Activated effector memory CD4-positive, alpha-beta T cell treated with Interleukin-2 at 50 U/mL for 16 hours (primary cell): ENCODE results near the gene AGFG2.

Experiments used
- DNase-seq: peaks from one replicate; pipeline ENCODE4 v3.0.0-alpha.2; 2020

Gene AGFG2

DNA sequence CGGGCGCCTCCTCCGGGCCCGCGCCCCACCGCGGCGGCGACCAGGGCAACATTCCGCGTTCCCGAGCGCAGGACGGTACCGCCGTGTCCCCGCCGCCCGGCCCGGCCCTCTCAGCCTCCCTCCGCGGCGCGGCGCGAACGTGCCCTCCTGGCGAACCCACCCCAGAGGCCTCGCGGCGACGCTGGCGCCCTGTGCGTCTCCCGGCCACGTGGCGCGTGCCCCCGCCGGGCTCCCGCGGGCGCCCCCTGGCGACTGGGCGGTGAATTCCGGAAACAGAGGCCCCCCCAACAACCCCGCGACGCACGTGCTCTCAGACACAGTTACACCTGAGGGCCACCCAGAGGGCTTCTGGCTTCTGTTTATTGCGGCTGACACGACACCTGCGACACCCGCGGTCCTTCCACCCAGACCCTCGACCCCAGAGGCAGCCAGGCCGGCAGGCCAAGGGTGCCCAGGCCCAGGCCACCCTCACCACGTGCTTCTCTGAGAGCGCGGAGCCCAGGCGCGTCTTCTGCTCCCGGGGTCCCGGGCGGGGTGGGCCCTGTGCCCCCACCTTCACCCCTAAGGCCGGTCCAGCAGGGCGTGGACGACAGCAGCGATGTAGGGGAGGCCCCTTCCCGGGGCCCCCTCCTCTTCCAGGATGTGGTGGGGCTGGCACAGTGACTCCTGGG is 34.8 kb downstream of the AGFG2 start, which contains the start of gene SAP25:
TSS of gene SAP25 (minus strand) at position 210 of the 671 bp plus-strand sequence. CDS start at position 52, 158 bp downstream.
- DNase-seq: no peak

DNA sequence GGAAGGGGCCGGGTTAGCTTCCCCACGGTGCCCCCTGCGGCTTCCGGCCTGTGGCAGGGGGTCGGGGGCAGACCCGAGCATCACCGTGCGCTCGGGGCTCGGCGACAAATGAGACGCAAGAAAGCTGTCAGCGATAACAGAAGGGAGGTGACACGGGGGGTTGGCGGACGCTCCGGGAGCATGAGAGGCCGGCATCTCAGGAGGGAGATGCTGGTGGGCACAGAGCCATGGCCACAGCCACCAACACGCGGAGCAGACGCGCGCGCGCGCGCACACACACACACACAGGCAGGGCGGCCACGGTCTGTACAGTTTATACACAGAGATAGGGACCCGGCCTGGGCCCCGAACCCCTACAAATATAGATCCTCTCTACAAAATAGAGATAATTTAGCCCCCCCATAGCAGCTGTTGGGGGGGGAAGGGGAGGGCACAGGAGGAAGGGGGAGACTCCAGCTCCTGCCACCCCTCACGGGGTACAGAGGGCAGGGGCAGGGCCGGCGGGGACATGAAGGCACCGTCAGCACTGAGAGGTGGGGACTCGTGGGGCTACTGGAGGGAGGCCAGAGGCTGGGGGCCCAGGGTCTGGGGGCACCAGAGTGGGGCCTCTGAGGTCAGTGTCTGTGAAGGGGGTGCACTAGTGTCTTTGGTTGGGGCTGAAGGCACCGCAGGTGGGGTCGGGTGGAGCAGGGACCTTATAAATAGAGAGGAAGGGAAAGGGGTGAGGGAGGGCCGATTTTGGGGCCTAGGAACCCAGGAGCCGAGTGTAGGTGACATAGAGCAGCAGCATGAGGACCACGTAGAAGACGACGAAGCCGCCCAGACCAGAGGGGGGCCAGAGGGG is 35.6 kb downstream of the AGFG2 start:
- no peak for DNase-seq

DNA sequence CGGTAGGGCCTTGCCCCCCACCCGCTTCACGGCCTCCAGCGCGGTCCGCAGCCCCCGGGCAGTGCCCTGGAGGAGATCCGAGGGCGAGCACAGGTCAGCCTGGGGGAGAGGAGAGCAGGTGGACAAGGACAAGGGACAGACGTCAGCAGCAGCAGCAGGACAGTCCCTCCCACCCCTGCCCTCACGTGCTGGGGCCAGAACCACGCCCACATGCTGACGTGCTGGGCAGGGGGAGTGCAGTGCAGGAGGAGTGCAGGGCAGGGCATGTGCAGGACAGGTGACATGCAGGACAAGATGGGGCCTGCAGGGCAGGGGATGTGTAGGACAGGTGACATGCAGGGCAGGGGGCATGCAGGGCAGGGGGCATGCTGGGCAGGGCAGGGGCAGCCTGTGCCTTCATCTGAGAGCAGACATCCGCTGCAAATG is 36.2 kb downstream of the AGFG2 start:
- DNase-seq: no peak

DNA sequence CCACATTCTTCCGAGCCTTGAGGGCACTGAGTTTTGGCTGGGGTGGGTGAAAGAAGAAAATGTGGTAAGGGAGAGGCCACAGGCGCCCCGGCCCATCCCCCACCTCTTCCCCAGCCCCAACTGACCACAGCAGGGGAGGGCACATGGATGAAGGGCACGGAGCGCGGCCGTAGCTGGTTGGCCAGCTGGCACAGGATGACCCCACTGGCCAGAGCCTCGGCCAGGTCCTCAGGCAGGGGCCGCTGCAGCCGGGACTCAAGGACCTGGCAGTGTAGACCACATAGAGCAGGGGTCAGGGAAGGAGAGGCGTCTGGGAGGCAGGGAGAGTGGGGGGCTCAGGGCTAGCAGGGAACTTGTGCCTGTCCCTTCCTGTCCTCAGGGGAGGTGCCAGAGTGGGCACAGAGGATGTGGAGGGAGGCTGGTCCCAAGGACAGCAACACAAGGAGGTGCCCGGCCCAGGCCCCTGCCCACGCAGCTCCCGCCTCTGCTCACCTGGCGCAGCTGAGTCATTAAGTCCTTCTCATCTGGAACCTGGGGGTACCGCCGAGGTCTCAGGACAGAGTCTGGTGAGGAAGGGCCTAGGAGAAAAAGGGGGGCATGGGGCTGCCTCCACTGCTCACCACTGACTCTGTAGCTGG is 36.9 kb downstream of the AGFG2 start:
- DNase-seq: no peak

DNA sequence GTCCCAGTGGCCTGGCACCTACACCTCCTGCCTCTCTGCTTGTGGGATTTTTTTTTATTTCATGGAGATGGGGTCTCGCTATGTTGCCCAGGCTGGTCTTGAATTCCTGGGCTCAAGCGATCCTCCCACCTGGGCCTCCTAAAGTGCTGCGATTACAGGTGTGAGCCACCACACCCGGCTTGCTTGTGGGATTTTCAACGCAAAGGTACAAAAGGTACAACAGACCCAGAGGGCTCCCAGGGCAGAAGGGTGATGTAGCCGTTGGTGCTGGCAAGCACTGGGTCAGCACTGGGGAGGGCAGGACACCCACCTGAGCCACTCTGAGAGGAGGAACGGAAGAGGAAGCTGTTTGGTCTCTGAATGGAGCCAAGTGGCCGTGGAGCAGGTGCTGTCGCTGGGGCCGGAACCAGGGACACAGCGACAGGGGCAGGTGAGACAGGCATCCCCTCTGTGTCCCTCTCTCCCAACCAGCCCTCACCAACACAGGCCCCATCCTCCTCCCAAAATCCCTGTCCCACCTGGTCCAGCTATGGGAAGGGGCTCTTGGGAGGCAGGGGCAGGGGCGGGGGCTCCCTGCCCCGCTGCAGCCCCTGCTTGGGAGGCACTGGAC is 37.5 kb downstream of the AGFG2 start:
- DNase-seq: no peak

DNA sequence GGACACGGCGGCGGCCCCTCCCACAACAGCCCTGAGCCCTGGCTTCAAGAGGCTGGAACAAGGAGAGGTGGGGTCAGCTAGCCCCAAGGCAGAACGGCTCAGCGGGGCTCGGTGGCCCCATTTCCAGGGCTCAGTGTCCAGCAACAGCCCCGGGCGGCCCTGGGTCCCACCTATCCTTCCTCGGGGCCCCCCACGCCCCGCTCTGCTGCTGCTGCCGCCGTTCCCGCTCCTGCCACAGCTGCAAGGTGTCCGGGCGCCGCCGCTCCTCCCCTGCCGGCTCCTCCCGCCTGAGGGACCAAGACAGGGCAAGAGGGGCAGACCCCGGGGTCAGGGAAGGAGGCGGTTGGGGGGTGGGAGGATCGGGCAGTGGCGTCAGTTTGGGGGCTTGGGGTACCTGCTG is 38.1 kb downstream of the AGFG2 start:
- DNase-seq: no peak

DNA sequence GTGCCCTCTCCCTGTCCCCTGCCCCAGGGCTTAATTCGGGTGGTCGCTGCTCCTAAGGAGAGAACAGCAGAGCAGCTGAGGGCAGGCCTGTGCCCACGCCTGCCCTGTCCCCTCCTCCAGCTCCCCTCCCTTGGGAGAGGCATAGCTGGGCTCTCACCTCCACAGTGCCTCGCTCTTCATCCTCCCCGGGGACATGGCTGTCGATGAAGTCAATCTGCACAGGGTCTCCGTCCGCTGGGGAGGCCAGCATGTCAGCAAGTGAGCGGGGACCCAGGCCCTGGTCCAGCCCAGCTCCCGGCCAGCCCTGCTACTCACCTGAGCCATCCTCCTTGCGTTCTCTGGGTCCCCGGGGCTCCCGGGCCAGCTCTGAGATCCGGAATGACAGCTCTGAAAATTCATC is 38.5 kb downstream of the AGFG2 start:
- DNase-seq: no peak

DNA sequence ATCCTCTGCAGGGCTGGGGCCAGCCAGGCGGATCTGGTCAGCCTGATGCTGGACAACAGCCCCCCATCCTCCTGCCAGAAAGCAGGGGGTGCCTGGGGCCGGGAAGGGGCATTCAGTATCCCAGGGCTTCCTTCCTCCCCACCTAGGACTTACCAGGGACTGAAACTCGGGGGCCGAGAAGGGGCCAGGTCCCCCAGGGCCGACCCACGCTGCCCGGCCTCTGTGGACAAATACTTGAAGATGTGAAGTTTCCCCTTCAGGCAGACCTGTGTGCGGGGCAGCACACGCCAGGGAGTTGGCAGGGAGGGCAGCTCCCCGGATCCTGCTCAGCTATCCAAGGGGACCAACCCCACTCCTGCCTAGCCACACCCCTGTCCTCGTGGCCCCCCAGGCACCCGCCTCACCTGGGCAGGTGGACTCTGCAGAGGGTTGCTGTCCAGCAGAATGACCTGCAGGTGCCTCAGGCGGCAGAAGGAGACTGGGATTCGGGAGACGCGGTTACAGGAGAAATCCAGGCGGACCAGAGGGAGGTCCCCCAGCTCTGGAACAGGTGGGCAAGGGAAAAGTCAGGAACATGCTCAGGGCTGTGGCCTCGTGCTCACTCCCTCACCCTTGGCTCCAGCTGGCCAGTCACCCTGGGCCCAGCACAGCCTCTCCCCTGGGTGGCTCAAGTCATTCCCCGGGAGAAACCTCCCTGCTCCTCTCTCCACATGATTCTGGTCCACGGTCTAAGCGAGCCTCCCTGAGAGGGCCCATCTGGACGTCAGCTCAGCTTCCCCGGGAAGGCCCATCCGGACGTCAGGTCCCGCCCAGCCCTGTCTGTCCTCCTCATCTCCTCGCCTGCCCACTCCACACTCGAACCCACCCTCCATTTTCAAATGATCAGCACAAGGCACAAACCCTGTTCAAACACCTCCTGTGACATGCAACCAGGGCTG is 39.5 kb downstream of the AGFG2 start:
- no peak for DNase-seq

DNA sequence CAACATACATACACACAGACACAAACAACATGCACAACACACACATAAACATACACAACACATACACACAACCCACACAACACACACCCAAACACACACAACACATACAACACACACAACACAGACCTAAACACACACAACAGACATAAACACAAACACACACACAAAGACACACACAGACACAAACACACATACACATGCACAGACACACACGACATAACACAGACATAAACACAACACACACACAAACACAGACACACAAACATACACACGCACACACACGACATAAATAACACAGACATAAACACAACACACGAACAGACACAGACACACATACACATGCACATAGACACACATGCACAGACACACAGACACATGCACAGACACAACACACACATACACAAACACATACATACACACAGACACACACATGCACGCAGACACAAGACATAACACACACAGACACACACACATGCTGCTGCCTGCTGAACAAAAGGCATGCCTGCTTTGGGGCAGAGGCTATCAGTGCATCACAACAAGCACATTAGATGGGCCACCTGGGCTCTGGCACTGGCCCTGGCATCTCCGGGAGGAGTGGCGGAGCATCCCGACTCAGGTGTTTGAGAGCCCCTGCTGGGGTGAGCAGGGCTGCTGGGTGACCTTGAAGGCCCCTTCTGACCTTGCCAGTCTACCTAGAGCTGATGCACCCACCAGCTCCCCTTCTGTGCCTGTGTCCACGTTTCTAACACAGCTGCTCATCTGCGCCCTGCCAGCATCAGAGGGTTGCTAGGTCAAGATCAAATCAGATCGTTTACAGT is 41.7 kb downstream of the AGFG2 start:
- no peak for DNase-seq

DNA sequence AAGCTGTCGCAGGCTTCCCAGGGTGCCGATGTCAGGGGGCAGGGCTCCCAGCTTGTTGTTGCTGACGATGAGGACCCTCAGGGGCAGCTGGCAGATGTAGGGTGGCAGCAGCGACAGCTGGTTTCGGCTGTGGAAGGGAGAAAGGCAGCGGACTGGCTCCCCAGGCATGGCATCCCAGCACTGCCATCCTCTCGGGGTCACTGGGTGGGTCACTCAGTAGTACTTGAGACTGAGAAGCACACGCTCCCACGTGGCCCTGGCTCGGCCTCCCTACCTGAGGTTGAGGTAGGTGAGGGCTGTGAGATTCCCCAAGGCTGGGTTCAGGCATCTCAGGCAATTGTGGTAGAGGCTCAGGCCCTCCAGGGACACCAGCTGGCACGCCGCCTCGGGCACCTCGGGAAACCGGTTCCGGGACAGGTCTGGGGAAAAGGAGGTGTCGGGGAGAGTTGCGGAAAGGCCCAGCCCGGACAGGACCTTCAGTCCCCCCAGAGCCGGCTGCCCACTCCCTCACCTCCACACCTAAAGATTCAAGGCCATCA is 43.1 kb downstream of the AGFG2 start:
- DNase-seq: no peak

DNA sequence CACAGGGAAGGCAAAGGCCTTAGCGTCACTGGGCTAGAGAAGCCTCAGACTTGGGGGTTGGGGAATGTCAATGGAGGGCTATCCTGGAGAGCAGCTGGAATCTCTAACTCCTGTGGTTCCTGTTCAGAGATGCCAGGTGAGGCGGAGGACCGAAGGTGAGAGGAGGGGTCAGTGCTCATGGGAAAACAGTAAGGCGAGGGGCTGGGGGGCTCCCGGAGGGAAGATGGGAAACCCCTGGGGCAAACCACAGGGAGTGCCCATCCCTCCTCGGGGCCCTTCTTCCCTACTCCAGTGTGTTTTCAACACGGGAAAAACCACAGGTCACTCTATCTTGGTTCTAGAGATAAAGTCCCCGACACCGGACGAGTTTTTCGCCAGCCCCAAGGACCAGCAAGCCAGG is 43.6 kb downstream of the AGFG2 start:
- DNase-seq: no peak

DNA sequence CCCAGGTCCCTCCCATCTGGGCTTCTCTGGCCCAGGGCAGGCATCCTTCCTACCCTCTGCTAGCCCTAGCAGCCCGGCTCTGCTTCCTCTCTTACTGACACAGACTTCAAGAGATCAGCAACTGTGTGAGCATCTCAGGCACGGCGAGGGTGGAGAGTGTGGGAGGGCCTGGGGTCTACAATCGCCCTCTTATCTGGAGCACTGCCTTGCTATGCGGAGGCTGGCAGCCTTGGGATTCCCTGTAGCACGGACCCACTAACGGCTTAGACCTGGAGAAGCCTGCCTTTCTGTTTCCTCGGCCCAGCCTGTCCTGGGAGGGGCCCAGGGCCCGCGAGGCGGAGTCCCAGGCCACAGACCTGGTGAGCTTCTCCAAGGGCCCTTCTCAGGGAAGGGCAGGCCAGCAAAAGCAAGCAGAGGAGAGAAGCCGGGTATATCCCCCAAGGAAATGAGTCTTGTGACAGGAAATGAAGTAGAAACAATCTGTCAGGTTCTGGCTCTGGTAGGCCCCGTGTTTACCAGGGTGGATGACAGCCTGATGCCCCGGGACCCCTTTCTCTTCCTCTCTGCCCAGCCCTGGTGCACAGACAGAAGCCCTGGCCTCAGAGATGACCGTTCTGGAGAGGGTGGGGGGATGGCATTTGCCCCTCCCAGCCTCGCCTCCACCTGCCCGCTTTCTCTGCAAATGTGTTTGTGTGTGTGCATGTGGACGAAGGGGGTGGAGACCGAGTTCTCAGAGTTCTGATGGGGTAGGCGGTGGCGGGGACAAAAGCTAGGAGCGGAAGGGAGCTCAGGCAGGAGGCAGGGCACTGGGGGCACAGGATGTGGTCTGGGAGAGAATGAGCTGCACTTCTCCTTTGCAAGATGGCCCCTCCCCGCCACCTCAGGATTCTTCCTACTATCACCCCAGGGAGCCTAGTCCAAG is 44.4 kb downstream of the AGFG2 start:
- peak; percentile 69 for DNase-seq

DNA sequence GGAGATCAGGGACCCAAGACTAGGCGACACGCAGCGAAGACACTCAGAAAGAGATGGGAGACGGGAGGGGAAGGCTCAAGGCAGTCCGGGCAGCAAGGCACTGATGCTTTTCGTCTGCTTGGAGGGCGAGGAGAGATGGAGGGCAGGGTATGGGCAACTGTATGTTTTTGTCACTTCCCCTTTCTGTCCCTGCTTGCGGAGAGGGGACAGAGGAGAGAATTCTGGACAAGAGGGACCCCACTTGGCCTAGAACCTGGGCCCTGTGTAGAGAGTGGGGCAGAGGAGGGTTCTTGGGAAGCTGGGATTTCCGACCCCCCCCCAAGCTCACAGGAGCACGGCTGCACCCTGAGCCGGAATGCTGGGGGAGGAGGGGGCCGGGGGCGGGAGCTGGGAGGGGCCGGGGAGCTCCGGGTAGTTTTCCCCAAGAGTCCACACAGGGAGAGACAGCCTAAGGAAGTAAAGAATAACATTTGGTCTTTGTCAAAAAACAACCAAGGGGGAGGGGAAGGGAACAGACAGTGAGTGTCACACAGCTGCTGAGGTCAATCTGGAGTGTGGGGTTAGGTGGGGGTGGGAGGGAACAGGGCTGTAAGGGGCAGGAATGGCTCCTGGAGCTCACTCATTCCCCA is 45.2 kb downstream of the AGFG2 start:
- DNase-seq: no peak

DNA sequence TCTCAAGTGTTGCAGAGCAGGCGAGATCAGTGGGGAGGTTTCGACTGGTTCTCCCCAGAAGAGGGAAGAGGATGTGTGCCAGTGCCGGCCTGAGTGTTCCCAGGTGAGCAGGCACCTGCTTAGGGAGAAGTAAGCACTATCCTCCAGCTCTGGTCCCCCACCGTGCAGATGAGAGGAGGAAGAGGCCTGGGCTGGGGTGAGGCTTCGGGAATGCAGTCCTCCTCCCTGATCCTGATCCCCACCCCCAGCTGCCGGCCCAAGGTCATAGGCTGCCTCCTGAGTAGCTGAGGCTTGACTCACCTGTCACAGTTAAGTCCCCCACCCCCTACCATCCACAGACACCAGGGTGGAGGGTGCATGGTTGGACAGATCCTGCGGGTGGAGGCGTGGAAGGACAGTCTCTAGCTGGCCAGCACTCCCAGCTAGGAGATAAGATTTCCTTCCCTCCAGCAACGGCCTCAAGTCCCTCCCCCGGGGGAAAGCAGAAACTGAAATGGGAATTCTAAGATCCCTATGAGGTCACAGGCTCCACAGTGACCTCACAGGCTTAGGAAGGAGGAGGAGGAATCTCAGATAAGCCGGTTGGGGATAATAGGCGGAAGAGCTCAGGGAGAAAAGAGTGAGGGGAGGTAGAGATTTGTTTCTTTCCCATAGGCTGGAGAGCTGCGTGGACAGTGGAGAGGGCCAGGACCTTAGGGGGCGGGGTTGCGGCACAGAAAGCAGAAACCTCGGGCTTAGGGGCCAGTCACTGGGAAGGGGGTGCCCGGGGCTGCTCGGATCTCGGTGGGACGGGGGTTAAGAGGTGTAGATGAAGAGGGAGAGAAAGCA is 45.9 kb downstream of the AGFG2 start:
- no peak for DNase-seq

DNA sequence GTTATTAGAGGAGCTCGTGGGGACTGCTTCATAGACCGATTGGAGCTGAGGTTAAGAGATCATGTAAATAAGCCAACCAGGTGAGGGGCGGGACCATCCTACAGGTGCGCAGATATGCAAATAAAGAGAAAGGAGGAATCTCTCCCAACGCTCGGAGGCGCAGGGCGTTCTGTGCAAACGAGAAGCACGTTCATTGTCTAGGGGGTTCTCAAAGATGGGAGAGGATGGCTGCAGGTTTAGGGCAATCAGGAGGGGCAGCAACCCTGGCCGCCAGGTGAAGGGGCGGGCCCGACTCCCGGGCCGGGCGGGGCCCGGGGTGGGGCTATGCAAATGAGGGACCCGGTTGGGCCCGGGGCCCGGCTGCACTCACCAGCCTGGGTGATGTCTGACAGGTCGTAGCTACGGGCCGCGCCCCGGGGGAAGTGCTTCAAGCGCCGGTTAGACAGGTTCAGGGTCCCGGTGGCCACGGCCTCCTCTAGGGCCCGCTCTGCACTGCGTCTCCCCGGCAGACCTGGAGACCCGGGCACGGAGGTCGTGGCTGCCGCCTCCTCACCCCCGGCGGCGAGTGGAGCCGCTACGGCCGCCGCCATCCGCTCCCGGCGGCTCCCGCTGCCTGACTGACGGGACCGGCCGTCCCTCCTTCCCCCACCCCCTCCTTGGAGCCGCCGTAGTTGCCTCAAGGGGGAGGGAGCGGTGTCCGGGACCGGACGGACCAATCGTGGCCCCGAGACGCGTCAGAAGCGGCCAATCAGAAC is 46.7 kb downstream of the AGFG2 start, which contains the start of gene LRCH4:
TSS of gene LRCH4 (minus strand) at position 619 of the 755 bp plus-strand sequence. CDS start at position 590, 29 bp downstream.
- peak; percentile 55 for DNase-seq

DNA sequence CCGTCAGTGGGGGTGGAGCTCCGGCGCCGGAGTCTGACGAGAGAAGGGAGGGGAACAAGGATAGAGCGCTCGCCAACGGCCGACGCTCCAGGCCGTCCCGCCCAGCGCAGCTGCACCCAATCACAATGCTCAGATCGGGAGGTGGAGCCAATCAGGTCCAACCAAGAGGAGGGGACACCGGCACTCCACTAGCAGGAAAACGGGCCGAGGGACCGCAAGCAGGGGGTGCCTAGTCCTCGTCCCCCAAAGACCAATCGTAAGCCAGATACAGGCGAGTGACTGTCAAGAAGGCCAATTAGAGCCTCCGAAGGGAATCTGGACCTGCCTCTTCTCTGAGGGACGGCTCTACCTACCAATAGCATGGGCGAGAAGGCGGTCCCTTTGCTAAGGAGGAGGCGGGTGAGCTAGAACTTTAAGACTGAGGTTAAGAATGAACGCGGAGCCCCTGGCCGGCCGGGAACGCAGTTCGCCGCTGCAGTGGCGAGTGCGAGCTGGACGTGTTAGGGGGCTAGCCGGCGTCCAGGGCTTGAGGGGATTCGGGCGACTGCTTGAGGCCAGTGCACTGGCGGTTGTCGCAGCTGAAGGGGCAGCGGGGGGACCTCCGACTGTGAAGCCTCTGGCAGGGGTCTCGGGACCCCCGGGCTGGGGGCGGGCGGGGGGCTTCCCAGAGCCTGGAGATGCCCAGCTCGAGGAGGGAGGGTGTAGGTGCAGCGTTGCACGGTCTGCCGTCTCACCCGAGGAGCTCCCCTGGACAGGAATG is 47.4 kb downstream of the AGFG2 start, which contains the start of gene FBXO24:
TSS of gene FBXO24 (plus strand) at position 63 of the 760 bp plus-strand sequence. CDS start at position 361, 298 bp downstream.
- peak; percentile 99 for DNase-seq
